Head of caudate nucleus (tissue), 42 donors: ENCODE data around the gene PTGDR.

Source experiments
- DNase-seq, 42 donors: peaks; one replicate each; pipeline versions ENCODE4 v3.0.0 to v3.0.0-alpha.2; 2020 to 2021; ENCODE audit warnings: mixed read lengths in 7 of 42
- intact Hi-C: fragments of 100-400 bp; cut with DNase I; formaldehyde crosslinking; loops from one replicate; pipeline ENCODE4 v1.15.0; 2022

The PTGDR gene

GRCh38 chr14:52267501-52268278, at the start of gene PTGDR:
TSS of gene PTGDR (plus strand) at chr14:52267698. CDS start at chr14:52267815, 117 bp downstream.
- peak in 40 of 42 donors; percentile 7 to 78 (median 46) for DNase-seq
- intact Hi-C loops = no loop called here

DNA sequence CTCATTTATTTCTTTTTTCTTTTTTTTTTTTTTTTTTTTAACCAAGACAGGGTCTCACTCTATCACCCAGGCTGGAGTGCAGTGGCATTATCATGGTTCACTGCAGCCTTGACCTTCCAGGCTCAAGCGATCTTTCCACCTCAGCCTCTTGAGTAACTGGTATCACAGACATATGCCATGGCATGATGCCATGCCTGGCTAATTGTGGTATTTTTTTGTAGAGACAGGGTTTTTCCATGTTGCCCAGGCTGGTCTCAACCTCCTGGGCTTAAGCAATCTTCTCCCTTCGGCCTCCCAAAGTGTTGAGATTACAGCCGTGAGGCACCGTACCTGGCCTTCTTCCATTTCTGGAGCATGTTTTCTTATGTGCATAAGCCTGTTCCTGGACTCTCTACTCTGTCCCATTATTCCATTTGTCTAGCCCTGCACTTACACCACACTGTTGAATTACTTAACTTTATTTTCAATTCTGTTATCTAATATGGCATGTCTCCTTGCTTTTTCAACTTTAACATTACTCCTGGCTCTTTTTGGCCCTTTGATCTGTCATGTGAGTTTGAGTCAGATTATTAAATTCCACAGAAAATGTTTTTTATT, 47.9 kb upstream of the PTGDR start:
- intact Hi-C loops = no loop called here
- DNase-seq = no peak

GRCh38 chr14:52220924-52221811, 46.3 kb upstream of the PTGDR start:
- DNase-seq = no peak
- intact Hi-C loops = no loop called here

DNA sequence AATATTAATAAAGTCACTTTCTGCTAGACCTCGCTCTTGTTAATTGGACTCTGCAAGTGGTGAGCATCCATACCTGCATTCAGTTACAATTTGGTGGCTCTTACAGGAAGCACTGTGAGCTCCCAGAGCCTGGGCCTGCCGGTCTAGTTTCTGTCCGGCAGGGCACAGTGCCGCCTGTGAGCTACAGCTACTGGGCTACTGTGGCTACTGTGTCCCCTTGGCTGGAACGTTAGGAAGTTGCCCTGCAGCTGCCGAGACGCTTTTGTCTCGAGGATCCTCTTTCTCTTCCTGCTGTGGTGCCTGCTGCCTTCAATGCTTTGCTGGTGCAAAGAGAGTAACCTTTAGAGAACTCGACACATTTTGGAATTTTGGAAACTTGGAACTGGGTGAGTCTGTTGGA, 44.6 kb upstream of the PTGDR start:
- intact Hi-C loops = no loop called here

GRCh38 chr14:52227619-52228222, 39.8 kb upstream of the PTGDR start:
- intact Hi-C loops = no loop called here
- DNase-seq = no peak

More for the DNA sequence above, 44.6 kb upstream of the PTGDR start:
- DNase-seq = no peak

GRCh38 chr14:52233693-52234092, 33.8 kb upstream of the PTGDR start:
- no peak for DNase-seq
- intact Hi-C loops = no loop called here

GRCh38 chr14:52235434-52235833, 32.1 kb upstream of the PTGDR start:
- intact Hi-C loops = no loop called here

DNA sequence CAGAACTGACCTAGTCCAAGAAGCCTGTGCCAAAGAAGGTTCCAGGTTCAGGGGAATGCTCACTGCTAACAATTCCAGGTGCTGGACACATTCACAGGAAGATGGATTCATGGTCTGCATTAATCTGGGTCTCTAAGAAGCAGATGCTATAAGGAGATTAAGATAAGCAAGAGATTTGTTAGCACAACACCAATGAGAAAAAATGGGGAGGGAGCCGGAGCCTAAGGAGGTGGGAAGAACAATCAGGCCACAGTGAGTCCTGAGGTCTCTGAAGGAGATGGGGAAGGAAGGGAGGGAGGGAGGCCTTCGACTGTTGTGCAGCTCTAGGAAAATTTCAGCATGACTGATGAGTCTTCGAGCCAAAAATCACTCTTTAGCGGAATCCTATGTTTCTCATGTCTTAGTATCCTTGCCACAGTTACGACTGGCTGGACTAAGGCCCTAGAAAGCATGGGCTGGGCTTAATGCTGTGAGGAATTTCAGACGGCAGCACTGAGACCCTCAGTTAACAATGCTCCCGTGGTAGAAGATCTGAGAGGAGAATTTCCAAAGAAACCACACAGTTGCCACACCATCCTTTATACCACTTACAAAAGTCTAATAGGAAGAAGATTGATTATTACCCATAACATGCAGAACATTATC, 31.5 kb upstream of the PTGDR start:
- DNase-seq = no peak
- intact Hi-C loops = no loop called here

More at GRCh38 chr14:52235434-52235833, 32.1 kb upstream of the PTGDR start:
- DNase-seq = no peak

DNA sequence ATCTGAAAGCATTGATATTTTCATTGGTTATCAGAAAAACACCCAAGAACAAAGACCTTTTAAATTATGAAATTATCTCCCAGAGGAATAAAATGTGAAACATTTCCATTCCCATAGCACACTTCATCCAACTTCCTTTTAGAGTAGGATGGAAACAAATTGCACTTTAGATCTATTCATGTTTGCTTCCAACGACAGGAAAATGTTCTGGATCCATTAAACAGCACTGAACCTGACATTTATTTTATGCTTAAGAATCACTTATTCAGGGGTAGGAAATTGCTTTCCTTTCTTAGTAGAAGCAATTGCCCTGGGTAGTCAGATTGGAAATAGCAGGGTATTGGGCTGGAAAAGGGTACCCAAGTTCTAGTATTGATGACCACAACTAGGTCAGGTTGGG, 28.8 kb upstream of the PTGDR start:
- no peak for DNase-seq
- intact Hi-C loops = no loop called here

DNA sequence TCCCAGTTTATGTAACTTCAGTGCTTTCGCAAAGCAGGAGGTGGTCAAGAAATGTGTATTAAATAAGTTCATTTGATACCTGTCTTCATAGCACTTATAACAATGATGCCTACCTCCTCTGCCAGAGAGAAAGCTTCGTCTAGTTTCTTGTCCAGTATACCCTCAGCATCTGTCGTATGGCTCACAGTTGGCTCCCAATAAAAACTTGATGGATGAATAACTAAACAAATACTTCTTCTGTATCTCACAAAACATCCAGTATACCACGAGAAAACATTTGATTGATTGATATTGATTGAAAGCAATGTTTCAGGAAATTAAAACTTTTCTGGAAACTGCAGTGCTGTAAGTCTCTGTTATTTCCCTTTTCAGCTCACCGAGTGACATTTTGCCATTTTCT, 26.9 kb upstream of the PTGDR start:
- DNase-seq = no peak
- intact Hi-C loops = no loop called here

- no peak for DNase-seq
- intact Hi-C loops = no loop called here
Measured at GRCh38 chr14:52241087-52241793, 26.3 kb upstream of the PTGDR start.

- intact Hi-C loops = no loop called here
- no peak for DNase-seq
Measured at GRCh38 chr14:52244328-52244727, 23.2 kb upstream of the PTGDR start.

DNA sequence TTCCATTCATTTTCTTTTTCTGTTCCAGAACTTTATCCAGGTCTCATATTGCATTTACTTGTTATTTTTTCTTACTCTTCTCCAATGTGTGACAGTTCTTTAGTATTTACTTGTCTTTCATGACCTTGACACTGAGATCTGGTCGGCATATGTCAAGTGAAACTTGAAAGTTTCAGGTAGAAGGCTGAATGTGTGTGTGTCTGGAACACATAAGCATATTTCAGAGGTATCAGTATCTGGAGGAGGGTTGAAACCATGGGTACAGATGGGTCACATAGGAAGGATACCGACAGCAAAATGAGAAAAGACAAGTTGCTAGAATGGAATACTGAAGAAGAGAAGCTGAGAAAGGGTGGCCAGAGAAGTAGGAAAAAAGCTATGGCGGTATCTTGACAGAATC, 22.5 kb upstream of the PTGDR start:
- no peak for DNase-seq
- intact Hi-C loops = no loop called here

DNA sequence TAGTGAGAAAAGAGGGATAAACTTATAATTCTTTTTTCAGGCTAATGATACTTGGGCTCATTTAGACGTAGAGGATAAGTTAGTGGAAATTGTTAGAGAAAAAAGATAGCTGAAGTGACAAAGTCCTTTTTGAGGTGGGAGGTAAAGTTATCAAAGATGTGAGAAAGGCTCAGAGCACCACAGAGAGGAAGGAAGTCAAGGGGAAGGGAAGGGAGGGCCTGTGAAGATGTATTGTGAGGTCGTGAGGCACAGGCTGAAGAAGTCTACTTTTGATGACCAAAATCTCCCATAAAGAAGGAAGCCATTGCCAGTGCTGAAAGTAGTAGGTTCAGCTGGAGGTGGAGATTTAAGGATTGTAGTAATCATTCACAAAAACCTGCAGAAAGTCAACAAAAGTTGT, 19.4 kb upstream of the PTGDR start:
- intact Hi-C loops = no loop called here
- no peak for DNase-seq

GRCh38 chr14:52251724-52252123, 15.8 kb upstream of the PTGDR start:
- no peak for DNase-seq
- intact Hi-C loops = no loop called here

DNA sequence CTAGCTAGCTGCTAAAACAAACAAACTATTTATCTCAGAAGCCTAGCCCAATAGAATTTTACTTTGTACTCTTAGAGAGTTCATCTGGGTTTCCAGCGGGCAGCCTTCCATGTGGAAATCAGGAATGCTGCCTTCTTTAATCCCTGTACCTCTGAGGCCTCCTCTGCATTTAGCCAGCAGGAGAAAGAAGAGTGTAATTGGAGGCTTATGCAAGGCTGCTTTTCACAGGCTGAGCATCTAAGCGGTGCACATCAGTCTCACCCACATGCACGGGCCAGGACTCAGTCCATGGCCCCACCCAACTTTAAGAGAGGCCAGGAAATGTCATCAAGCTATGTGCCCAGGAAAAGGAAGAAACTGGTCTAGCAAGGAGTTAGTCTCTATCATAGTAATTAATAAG, 14.0 kb upstream of the PTGDR start:
- no peak for DNase-seq
- intact Hi-C loops = no loop called here

GRCh38 chr14:52254086-52254485, 13.4 kb upstream of the PTGDR start:
- no peak for DNase-seq
- intact Hi-C loops = no loop called here

DNA sequence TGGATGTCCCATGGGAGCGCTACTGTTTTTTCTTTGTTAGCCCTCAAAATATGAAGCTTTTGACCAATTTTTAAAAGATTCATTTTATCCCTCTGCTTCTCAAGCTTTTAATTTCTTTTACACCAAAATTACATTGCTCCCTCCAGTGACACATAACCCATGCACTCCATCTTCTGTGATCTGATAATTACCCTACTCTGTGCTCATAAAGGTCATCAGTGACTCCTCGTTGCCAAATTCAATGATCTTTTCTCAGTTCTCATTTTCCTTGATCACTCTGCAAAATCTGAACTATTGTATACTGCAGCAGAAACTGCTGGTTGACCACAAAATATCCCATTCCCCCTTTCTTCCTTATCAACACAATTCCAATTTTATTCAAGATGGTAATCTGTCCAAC, 8.7 kb upstream of the PTGDR start:
- intact Hi-C loops = no loop called here
- no peak for DNase-seq

DNA sequence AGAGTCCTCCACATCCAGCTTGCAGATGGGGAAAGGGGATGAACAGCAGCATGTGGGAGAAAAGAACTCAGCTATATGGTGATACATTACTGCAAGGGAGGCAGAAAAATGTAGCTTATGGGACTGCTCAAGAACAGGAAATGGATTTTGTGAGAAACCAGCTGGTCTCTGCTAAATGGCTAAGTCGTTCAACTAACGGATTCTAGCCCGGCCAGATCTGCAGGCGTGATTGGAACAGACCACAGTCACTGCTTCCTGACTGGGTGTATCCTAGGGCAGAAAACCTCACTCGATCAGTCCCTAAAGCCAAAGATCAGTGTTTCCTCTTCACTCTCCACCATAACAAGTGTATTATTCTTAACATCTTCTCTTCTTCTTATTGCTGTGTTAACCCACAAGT, 8.1 kb upstream of the PTGDR start:
- intact Hi-C loops = no loop called here
- DNase-seq = no peak
